A673 (cell line): ENCODE measurements around the gene ADRA2C. TPM values are rescaled to one million over a fixed set of nuclear protein-coding genes. Genes with fewer than 3 reads are reported as not detected.

Experiments used
- BruUV-seq: library from RNA; stranded (reverse); fragments of 400-500 nt; replicated peaks from 2 replicates; lab custom pipeline; 2021; lab: Mats Ljungman, UMichigan
- CTCF ChIA-PET: fragments of 300-600 bp; sonication (Branson Sonifier 250); formaldehyde crosslinking; loops from one replicate; lab custom pipeline; 2022; ENCODE audit warnings: antibody characterized with exemption; lab: Charles Lee
- POLR2A ChIA-PET: fragments of 300-600 bp; sonication (Branson Sonifier 250); formaldehyde crosslinking; loops from one replicate; lab custom pipeline; 2022; ENCODE audit warnings: antibody characterized with exemption; ENCODE audit not compliant: low non-redundant PET; lab: Charles Lee
- DNase-seq: peaks from one replicate; pipeline ENCODE4 v3.0.0-alpha.2; 2015; ENCODE audit warnings: low spot score
- H3K27ac ChIP-seq: fragments of 200-600 bp; sonication (generic); 2 replicates; pipeline ENCODE4 v1.5.1; 2016; ENCODE audit warnings: mixed run types, low read depth, mild to moderate bottlenecking, mixed read lengths, antibody characterized with exemption, low read length; ENCODE audit not compliant: poor library complexity, severe bottlenecking
- H3K27me3 ChIP-seq: fragments of 200-600 bp; sonication (generic); replicated peaks from 2 replicates; pipeline ENCODE4 v1.6.1; 2017; ENCODE audit warnings: mixed run types, low read depth, mild to moderate bottlenecking, mixed read lengths, antibody characterized with exemption, low read length; ENCODE audit not compliant: insufficient read depth, poor library complexity
- H3K36me3 ChIP-seq: fragments of 200-600 bp; sonication (generic); 2 replicates; pipeline ENCODE4 v1.6.1; 2016; ENCODE audit warnings: mixed run types, mild to moderate bottlenecking, mixed read lengths, antibody characterized with exemption, low read length; ENCODE audit not compliant: insufficient read depth, poor library complexity, severe bottlenecking
- H3K4me1 ChIP-seq: fragments of 200-600 bp; sonication (generic); 2 replicates; pipeline ENCODE4 v1.6.1; 2017; ENCODE audit warnings: mixed run types, mild to moderate bottlenecking, mixed read lengths, antibody characterized with exemption, low read length; ENCODE audit not compliant: insufficient read depth, poor library complexity, severe bottlenecking
- H3K4me3 ChIP-seq: fragments of 200-600 bp; sonication (generic); 2 replicates; pipeline ENCODE4 v1.5.1; 2016; ENCODE audit warnings: low read depth, mixed run types, mild to moderate bottlenecking, mixed read lengths, low read length; ENCODE audit not compliant: poor library complexity, severe bottlenecking
- H3K9me3 ChIP-seq: fragments of 200-600 bp; sonication (generic); 2 replicates; pipeline ENCODE4 v1.6.1; 2016; ENCODE audit warnings: mixed run types, low read depth, mild to moderate bottlenecking, mixed read lengths, antibody characterized with exemption, low read length; ENCODE audit not compliant: poor library complexity, severe bottlenecking
- CTCF ChIP-seq: fragments of 300-800, 200-600 bp; sonication (generic); conservative IDR thresholded peaks from 2 replicates; pipeline ENCODE4 v1.5.1; 2017; ENCODE audit warnings: low read depth, mild to moderate bottlenecking, antibody characterized with exemption, low read length, moderate library complexity, mixed read lengths
- EZH2 ChIP-seq: fragments of 200-600 bp; sonication (generic); IDR thresholded peaks from 2 replicates; pipeline ENCODE4 v1.6.1; 2017; ENCODE audit warnings: borderline replicate concordance, low read depth, mild to moderate bottlenecking, mixed read lengths, antibody characterized with exemption, low read length; ENCODE audit not compliant: poor library complexity, severe bottlenecking
- intact Hi-C: fragments of 100-400 bp; cut with micrococcal nuclease; formaldehyde crosslinking; loops from one replicate; pipeline ENCODE4 v1.10.0; 2022; ENCODE audit not compliant: unreplicated experiment
- total RNA-seq: library from RNA; stranded (reverse); gene quantifications from 2 replicates; pipeline ENCODE4 v1.2.3, GENCODE V29; 2021

The ADRA2C gene
- total RNA-seq, 1 experiment from 2014 or later: 14.8 TPM

- intact Hi-C loops: no loop called here
- no peak for DNase-seq
- Histone ChIP-seq H3K4me3 (no peak overlapping the region), H3K27me3 (no peaks in the 10 kb centered on the region), H3K9me3 (peaks cover 5% of the 10 kb centered on the region), H3K27ac (no peak overlapping the region), H3K36me3 (no peaks in the 10 kb centered on the region), H3K4me1 (peaks cover 19% of the 10 kb centered on the region)
- ChIA-PET POLR2A (no interaction called here), CTCF (interaction anchor here (0.6 kb wide), 1 partner anchor 387 kb away, joined by 3 read pairs; no protein-coding TSS in a partner anchor)
- no TSS peak for BruUV-seq
- TF ChIP-seq EZH2 (no peak), CTCF (no peak)
Observed at GRCh38 chr4:3720466-3720865, 45.7 kb upstream of the ADRA2C start.

- no peak overlapping the region for H3K4me3 ChIP-seq
- no TSS peak for BruUV-seq
- H3K27me3 ChIP-seq: no peaks in the 10 kb centered on the region
- no peak overlapping the region for H3K27ac ChIP-seq
- no peak for DNase-seq
- intact Hi-C loops: no loop called here
- ChIA-PET POLR2A (no interaction called here), CTCF (interaction anchor here (0.6 kb wide), 1 partner anchor 386 kb away, joined by 3 read pairs; no protein-coding TSS in a partner anchor)
- peaks cover 19% of the 10 kb centered on the region for H3K4me1 ChIP-seq
- no peak for TF ChIP-seq CTCF
- TF ChIP-seq EZH2: no peak
- peaks cover 5% of the 10 kb centered on the region for H3K9me3 ChIP-seq
- no peaks in the 10 kb centered on the region for H3K36me3 ChIP-seq
Observed at GRCh38 chr4:3721186-3721585, 45.0 kb upstream of the ADRA2C start.

GRCh38 chr4:3721627-3722026, 44.6 kb upstream of the ADRA2C start:
- DNase-seq: no peak
- H3K4me1 ChIP-seq: peaks cover 19% of the 10 kb centered on the region
- TF ChIP-seq CTCF: no peak
- TF ChIP-seq EZH2: no peak
- ChIA-PET CTCF (no interaction called here), POLR2A (no interaction called here)
- H3K36me3 ChIP-seq: no peaks in the 10 kb centered on the region
- H3K27ac ChIP-seq: no peak overlapping the region
- H3K27me3 ChIP-seq: no peaks in the 10 kb centered on the region
- intact Hi-C loops: no loop called here
- BruUV-seq: no TSS peak
- no peak overlapping the region for H3K4me3 ChIP-seq
- peaks cover 5% of the 10 kb centered on the region for H3K9me3 ChIP-seq
